Skeletal muscle tissue (tissue), 4 donors: ENCODE data around the gene CCDC170. TPM values are rescaled to one million over a fixed set of nuclear protein-coding genes. Genes with fewer than 3 reads are reported as not detected.

Source experiments
- H3K27ac ChIP-seq: one replicate; pipeline ENCODE4 v1.7.0; 2013; ENCODE audit warnings: mild to moderate bottlenecking, low read depth, low read length, inconsistent platforms
- H3K27me3 ChIP-seq, 3 donors: one replicate each; pipeline ENCODE4 v1.7.0; 2013; ENCODE audit warnings: low read length in 3 of 3; ENCODE audit not compliant: control insufficient read depth in 3 of 3, insufficient read depth in 3 of 3
- H3K36me3 ChIP-seq, 3 donors: one replicate each; pipeline ENCODE4 v1.7.0; 2013; ENCODE audit warnings: low read length in 3 of 3; ENCODE audit not compliant: control insufficient read depth in 3 of 3, insufficient read depth in 3 of 3
- H3K4me1 ChIP-seq, 3 donors: one replicate each; pipeline ENCODE4 v1.7.0; 2013; ENCODE audit warnings: low read length in 3 of 3, mild to moderate bottlenecking in 3 of 3; ENCODE audit not compliant: control insufficient read depth in 3 of 3, insufficient read depth in 3 of 3
- H3K4me3 ChIP-seq, 3 donors: one replicate each; pipeline ENCODE4 v1.7.0; 2013; ENCODE audit warnings: low read length in 3 of 3
- H3K9ac ChIP-seq, 3 donors: one replicate each; pipeline ENCODE4 v1.7.0; 2013; ENCODE audit warnings: low read length in 3 of 3, mild to moderate bottlenecking in 3 of 3, moderate library complexity in 2 of 3, low read depth in 1 of 3
- H3K9me3 ChIP-seq, 3 donors: one replicate each; pipeline ENCODE4 v1.7.0; 2013; ENCODE audit warnings: low read length in 3 of 3; ENCODE audit not compliant: control insufficient read depth in 3 of 3
- total RNA-seq: library from RNA; depleted of rRNA; stranded (reverse); fragments of >200 nt; gene quantifications from one replicate; pipeline ENCODE4 v1.2.3, GENCODE V29; 2014
- donor health status: Osteomylitis.

Gene CCDC170
- total RNA-seq, 1 donor from 2014 or later: 1.0 TPM

GRCh38 chr6:151553416-151554165 lies 59.8 kb downstream of the CCDC170 start:
- H3K36me3 ChIP-seq: no peaks in the 10 kb centered on the region
- H3K9me3 ChIP-seq: peaks cover 0 to 2% (median 0%) of the 10 kb centered on the region in 3 donors
- H3K4me3 ChIP-seq: no peak overlapping the region
- no peak overlapping the region for H3K27ac ChIP-seq
- H3K27me3 ChIP-seq: no peaks in the 10 kb centered on the region
- no peaks in the 10 kb centered on the region for H3K4me1 ChIP-seq
- no peak overlapping the region for H3K9ac ChIP-seq

GRCh38 chr6:151561238-151561637 lies 67.4 kb downstream of the CCDC170 start:
- no peaks in the 10 kb centered on the region for H3K27me3 ChIP-seq
- peaks cover 0 to 5% (median 2%) of the 10 kb centered on the region in 3 donors for H3K9me3 ChIP-seq
- H3K27ac ChIP-seq: no peak overlapping the region
- H3K4me3 ChIP-seq: no peak overlapping the region
- H3K4me1 ChIP-seq: no peaks in the 10 kb centered on the region
- H3K9ac ChIP-seq: no peak overlapping the region
- H3K36me3 ChIP-seq: no peaks in the 10 kb centered on the region

- no peaks in the 10 kb centered on the region for H3K4me1 ChIP-seq
- no peak overlapping the region for H3K27ac ChIP-seq
- H3K4me3 ChIP-seq: no peak overlapping the region
- no peaks in the 10 kb centered on the region for H3K36me3 ChIP-seq
- peaks cover 0 to 5% (median 0%) of the 10 kb centered on the region in 3 donors for H3K9me3 ChIP-seq
- no peaks in the 10 kb centered on the region for H3K27me3 ChIP-seq
- no peak overlapping the region for H3K9ac ChIP-seq
Measured at GRCh38 chr6:151564654-151565053, 70.8 kb downstream of the CCDC170 start.

GRCh38 chr6:151565940-151566339 lies 72.1 kb downstream of the CCDC170 start:
- Histone ChIP-seq H3K4me1 (no peaks in the 10 kb centered on the region), H3K27ac (no peak overlapping the region), H3K4me3 (no peak overlapping the region), H3K9ac (no peak overlapping the region), H3K27me3 (no peaks in the 10 kb centered on the region), H3K36me3 (no peaks in the 10 kb centered on the region), H3K9me3 (peaks cover 0 to 5% (median 0%) of the 10 kb centered on the region in 3 donors)

GRCh38 chr6:151566557-151566956 lies 72.7 kb downstream of the CCDC170 start:
- no peak overlapping the region for H3K9ac ChIP-seq
- no peaks in the 10 kb centered on the region for H3K27me3 ChIP-seq
- H3K4me1 ChIP-seq: no peaks in the 10 kb centered on the region
- no peak overlapping the region for H3K27ac ChIP-seq
- no peak overlapping the region for H3K4me3 ChIP-seq
- H3K9me3 ChIP-seq: peaks cover 0 to 3% (median 0%) of the 10 kb centered on the region in 3 donors
- no peaks in the 10 kb centered on the region for H3K36me3 ChIP-seq

GRCh38 chr6:151576633-151577032 lies 82.8 kb downstream of the CCDC170 start:
- no peaks in the 10 kb centered on the region for H3K27me3 ChIP-seq
- no peak overlapping the region for H3K4me3 ChIP-seq
- no peaks in the 10 kb centered on the region for H3K36me3 ChIP-seq
- H3K9me3 ChIP-seq: no peaks in the 10 kb centered on the region
- no peak overlapping the region for H3K27ac ChIP-seq
- no peaks in the 10 kb centered on the region for H3K4me1 ChIP-seq
- no peak overlapping the region for H3K9ac ChIP-seq

GRCh38 chr6:151577257-151577656 lies 83.4 kb downstream of the CCDC170 start:
- Histone ChIP-seq H3K4me3 (no peak overlapping the region), H3K9me3 (peaks cover 0 to 3% (median 0%) of the 10 kb centered on the region in 3 donors), H3K9ac (no peak overlapping the region), H3K4me1 (no peaks in the 10 kb centered on the region), H3K27me3 (no peaks in the 10 kb centered on the region), H3K36me3 (no peaks in the 10 kb centered on the region), H3K27ac (no peak overlapping the region)

- Histone ChIP-seq H3K9me3 (peaks cover 0 to 3% (median 0%) of the 10 kb centered on the region in 3 donors), H3K4me1 (no peaks in the 10 kb centered on the region), H3K27me3 (no peaks in the 10 kb centered on the region), H3K27ac (no peak overlapping the region), H3K4me3 (no peak overlapping the region), H3K9ac (no peak overlapping the region), H3K36me3 (no peaks in the 10 kb centered on the region)
Measured at GRCh38 chr6:151585741-151586140, 91.9 kb downstream of the CCDC170 start.

GRCh38 chr6:151589667-151590066 lies 95.8 kb downstream of the CCDC170 start:
- Histone ChIP-seq H3K9ac (no peak overlapping the region), H3K9me3 (peaks cover 0 to 8% (median 0%) of the 10 kb centered on the region in 3 donors)

GRCh38 chr6:151590742-151591141 lies 96.9 kb downstream of the CCDC170 start:
- H3K4me3 ChIP-seq: no peak overlapping the region
- peaks cover 0 to 4% (median 0%) of the 10 kb centered on the region in 3 donors for H3K36me3 ChIP-seq
- peaks cover 0 to 8% (median 0%) of the 10 kb centered on the region in 3 donors for H3K9me3 ChIP-seq
- H3K9ac ChIP-seq: no peak overlapping the region
- no peak overlapping the region for H3K27ac ChIP-seq
- no peaks in the 10 kb centered on the region for H3K4me1 ChIP-seq
- no peaks in the 10 kb centered on the region for H3K27me3 ChIP-seq

More at GRCh38 chr6:151589667-151590066, 95.8 kb downstream of the CCDC170 start:
- H3K27ac ChIP-seq: no peak overlapping the region
- H3K36me3 ChIP-seq: peaks cover 0 to 4% (median 0%) of the 10 kb centered on the region in 3 donors
- H3K4me1 ChIP-seq: no peaks in the 10 kb centered on the region
- no peaks in the 10 kb centered on the region for H3K27me3 ChIP-seq
- no peak overlapping the region for H3K4me3 ChIP-seq
